Measurements from ENCODE around the gene TGFB1I1.
"Not testable (repeated sequence)": the region's sequence is repeated elsewhere in the genome, so short reads cannot be mapped to it uniquely, and the experiment has no call there.

The TGFB1I1 gene

GRCh38 chr16:31471875-31472708, at the start of gene TGFB1I1:
Gene TGFB1I1, plus strand, starts transcription at chr16:31472152. Its CDS starts 37 bp downstream, at chr16:31472189.
- DNase-seq (ENCODE audit: low spot score) = peak; percentile 22

- no peak for DNase-seq (ENCODE audit: low spot score)
Observed at GRCh38 chr16:31423241-31423640, 48.7 kb upstream of the TGFB1I1 start.

- DNase-seq (ENCODE audit: low spot score) = no peak
Observed at GRCh38 chr16:31423801-31424200, 48.2 kb upstream of the TGFB1I1 start.

- no peak for DNase-seq (ENCODE audit: low spot score)
Observed at GRCh38 chr16:31427441-31428278, 44.3 kb upstream of the TGFB1I1 start.

- no peak for DNase-seq (ENCODE audit: low spot score)
Observed at GRCh38 chr16:31428279-31428597, 43.7 kb upstream of the TGFB1I1 start, which contains the start of gene COX6A2. Gene COX6A2, minus strand, starts transcription at chr16:31428360. Its CDS starts 35 bp downstream, at chr16:31428325.

- no peak for DNase-seq (ENCODE audit: low spot score)
Observed at GRCh38 chr16:31428638-31429247, 43.2 kb upstream of the TGFB1I1 start.

GRCh38 chr16:31429314-31429713, 42.6 kb upstream of the TGFB1I1 start:
- DNase-seq (ENCODE audit: low spot score) = no peak

GRCh38 chr16:31429796-31430195, 42.2 kb upstream of the TGFB1I1 start:
- no peak for DNase-seq (ENCODE audit: low spot score)

GRCh38 chr16:31430380-31431052, 41.4 kb upstream of the TGFB1I1 start:
- DNase-seq (ENCODE audit: low spot score) = no peak

- DNase-seq (ENCODE audit: low spot score) = no peak
Observed at GRCh38 chr16:31435341-31436220, 36.4 kb upstream of the TGFB1I1 start.

GRCh38 chr16:31436221-31437045, 35.5 kb upstream of the TGFB1I1 start:
- DNase-seq (ENCODE audit: low spot score) = no peak

GRCh38 chr16:31438414-31438813, 33.5 kb upstream of the TGFB1I1 start:
- no peak for DNase-seq (ENCODE audit: low spot score)

GRCh38 chr16:31439023-31439422, 32.9 kb upstream of the TGFB1I1 start:
- not testable (repeated sequence) for DNase-seq (ENCODE audit: low spot score)

- DNase-seq (ENCODE audit: low spot score) = no peak
Observed at GRCh38 chr16:31439519-31439918, 32.4 kb upstream of the TGFB1I1 start.

- no peak for DNase-seq (ENCODE audit: low spot score)
Observed at GRCh38 chr16:31440516-31441184, 31.3 kb upstream of the TGFB1I1 start.

- no peak for DNase-seq (ENCODE audit: low spot score)
Observed at GRCh38 chr16:31441956-31442355, 30.0 kb upstream of the TGFB1I1 start.

GRCh38 chr16:31445931-31446330, 26.0 kb upstream of the TGFB1I1 start:
- DNase-seq (ENCODE audit: low spot score) = not testable (repeated sequence)

- DNase-seq (ENCODE audit: low spot score) = no peak
Observed at GRCh38 chr16:31451201-31451600, 20.8 kb upstream of the TGFB1I1 start.

- DNase-seq (ENCODE audit: low spot score) = peak; percentile 47
Observed at GRCh38 chr16:31451681-31452351, 20.1 kb upstream of the TGFB1I1 start.
